CD4-positive, alpha-beta T cell (primary cell): ENCODE results near the gene TRIM69. TPM values are rescaled to one million over a fixed set of nuclear protein-coding genes. Genes with fewer than 3 reads are reported as not detected.

Source experiments
- ATAC-seq: fragments of 200-7000 bp; cut with Tn5 transposase; one replicate; pipeline ENCODE4 v1.10.0; 2022; ENCODE audit warnings: mild to moderate bottlenecking; ENCODE audit not compliant: poor library complexity
- CTCF ChIA-PET: fragments of 350-600 bp; sonication (Branson Sonifier 250); formaldehyde crosslinking; loops from one replicate; lab custom pipeline; 2021; ENCODE audit warnings: antibody characterized with exemption, inconsistent platforms; lab: Charles Lee
- POLR2A ChIA-PET: fragments of 350-600 bp; sonication (Branson Sonifier 250); formaldehyde crosslinking; loops from one replicate; lab custom pipeline; 2021; ENCODE audit warnings: antibody characterized with exemption, inconsistent platforms; lab: Charles Lee
- DNase-seq, 14 experiments: peaks; one replicate each; pipeline ENCODE4 v3.0.0-alpha.2; 2013 to 2020; ENCODE audit warnings: mixed read lengths in 2 of 14
- H3K27ac ChIP-seq, 2 donors: one replicate each; pipeline versions ENCODE4 v1.5.1 to v1.7.0; 2013; ENCODE audit warnings: low read length in 2 of 2, low read depth in 1 of 2, mild to moderate bottlenecking in 1 of 2
- H3K27me3 ChIP-seq, 2 experiments: 1 replicate in 1 of 2; 2 replicates in 1 of 2; pipeline versions ENCODE4 v1.6.1 to v1.7.0; 2013; ENCODE audit warnings: low read length in 2 of 2, control low read depth in 1 of 2, mild to moderate bottlenecking in 1 of 2, moderate library complexity in 1 of 2; ENCODE audit not compliant: insufficient read depth in 2 of 2, control insufficient read depth in 1 of 2
- H3K36me3 ChIP-seq: one replicate; pipeline ENCODE4 v1.6.1; 2013; ENCODE audit warnings: low read length, control low read depth; ENCODE audit not compliant: insufficient read depth
- H3K4me1 ChIP-seq: one replicate; pipeline ENCODE4 v1.6.1; 2013; ENCODE audit warnings: low read length, control low read depth; ENCODE audit not compliant: insufficient read depth
- H3K4me3 ChIP-seq: one replicate; pipeline ENCODE4 v1.5.1; 2013; ENCODE audit warnings: mild to moderate bottlenecking, low read length, moderate library complexity
- H3K9me3 ChIP-seq, 2 experiments: 1 replicate in 1 of 2; 2 replicates in 1 of 2; pipeline versions ENCODE4 v1.6.1 to v1.7.0; 2013; ENCODE audit warnings: low read length in 2 of 2, mild to moderate bottlenecking in 2 of 2, control low read depth in 1 of 2, moderate library complexity in 1 of 2; ENCODE audit not compliant: control insufficient read depth in 1 of 2, insufficient read depth in 1 of 2
- H3K27ac Mint-ChIP-seq: one replicate; pipeline ENCODE4 v1.8.0; 2020; ENCODE audit warnings: mixed read lengths
- H3K27me3 Mint-ChIP-seq: one replicate; pipeline ENCODE4 v1.8.0; 2021; ENCODE audit warnings: mixed read lengths
- H3K36me3 Mint-ChIP-seq: one replicate; pipeline ENCODE4 v1.8.0; 2021; ENCODE audit warnings: low read depth, mixed read lengths
- H3K4me1 Mint-ChIP-seq: one replicate; pipeline ENCODE4 v1.8.0; 2021; ENCODE audit warnings: low read depth, mixed read lengths
- H3K4me3 Mint-ChIP-seq: one replicate; pipeline ENCODE4 v1.8.0; 2020; ENCODE audit warnings: mild to moderate bottlenecking, mixed read lengths
- H3K9me3 Mint-ChIP-seq: one replicate; pipeline ENCODE4 v1.8.0; 2020; ENCODE audit warnings: mixed read lengths
- intact Hi-C, 2 experiments: fragments of 100-400 bp; cut with DNase I in 1 of 2; cut with micrococcal nuclease in 1 of 2; formaldehyde crosslinking; loops; one replicate each; pipeline versions ENCODE4 v1.15.1 to v1.9.0; 2023 to 2025; cut with DNase I, micrococcal nuclease
- total RNA-seq, 174 experiments: library from RNA in 2 of 174; stranded (reverse) in 2 of 174; gene quantifications; one replicate each; pipeline ENCODE4 v1.2.3 and lab custom pipeline; 2021 to 2026
- TF ChIP-seq, protein P1 (sequence below): fragments of 200-600 bp; IDR thresholded peaks from one replicate; pipeline ENCODE4 v1.8.0; 2022; ENCODE audit warnings: antibody characterized with exemption, mild to moderate bottlenecking

Gene TRIM69
- total RNA-seq, 2 experiments from 2014 or later = 6.2 to 9.8 TPM

DNA sequence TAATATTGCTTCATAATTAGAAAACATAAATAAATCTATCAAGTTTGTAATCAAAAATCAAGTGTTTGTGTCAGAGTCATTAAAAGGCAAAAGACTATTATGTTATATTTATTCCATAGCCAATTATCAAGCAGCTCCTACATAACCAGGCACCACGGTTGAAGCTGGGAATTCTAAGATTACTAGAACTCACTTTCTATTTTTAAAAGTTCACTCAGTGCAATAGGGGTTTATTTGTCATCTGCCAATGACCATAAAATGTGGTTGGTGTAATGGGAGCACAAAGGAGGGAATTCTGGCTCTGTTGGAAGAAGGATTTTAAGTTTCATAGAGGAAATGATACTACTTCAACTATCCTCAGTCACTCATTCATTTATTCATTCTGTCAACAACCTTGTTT lies 57.7 kb downstream of the TRIM69 start:
- no peaks in the 10 kb centered on the region for H3K4me1 Mint-ChIP-seq
- H3K36me3 Mint-ChIP-seq = no peaks in the 10 kb centered on the region
- CTCF ChIA-PET = no interaction called here

GRCh38 chr15:44796508-44796907 lies 60.2 kb downstream of the TRIM69 start:
- Mint-ChIP-seq H3K27ac (no peak overlapping the region), H3K4me1 (no peaks in the 10 kb centered on the region), H3K27me3 (peaks cover 5% of the 10 kb centered on the region), H3K36me3 (no peaks in the 10 kb centered on the region), H3K9me3 (no peaks in the 10 kb centered on the region), H3K4me3 (no peak overlapping the region)
- Histone ChIP-seq H3K27me3 (peaks cover 0 to 3% of the 10 kb centered on the region in 2 experiments), H3K4me3 (no peak overlapping the region), H3K27ac (no peak overlapping the region), H3K4me1 (no peaks in the 10 kb centered on the region), H3K9me3 (no peaks in the 10 kb centered on the region), H3K36me3 (no peaks in the 10 kb centered on the region)
- intact Hi-C loops = no loop called here
- TF ChIP-seq, protein P1, sequence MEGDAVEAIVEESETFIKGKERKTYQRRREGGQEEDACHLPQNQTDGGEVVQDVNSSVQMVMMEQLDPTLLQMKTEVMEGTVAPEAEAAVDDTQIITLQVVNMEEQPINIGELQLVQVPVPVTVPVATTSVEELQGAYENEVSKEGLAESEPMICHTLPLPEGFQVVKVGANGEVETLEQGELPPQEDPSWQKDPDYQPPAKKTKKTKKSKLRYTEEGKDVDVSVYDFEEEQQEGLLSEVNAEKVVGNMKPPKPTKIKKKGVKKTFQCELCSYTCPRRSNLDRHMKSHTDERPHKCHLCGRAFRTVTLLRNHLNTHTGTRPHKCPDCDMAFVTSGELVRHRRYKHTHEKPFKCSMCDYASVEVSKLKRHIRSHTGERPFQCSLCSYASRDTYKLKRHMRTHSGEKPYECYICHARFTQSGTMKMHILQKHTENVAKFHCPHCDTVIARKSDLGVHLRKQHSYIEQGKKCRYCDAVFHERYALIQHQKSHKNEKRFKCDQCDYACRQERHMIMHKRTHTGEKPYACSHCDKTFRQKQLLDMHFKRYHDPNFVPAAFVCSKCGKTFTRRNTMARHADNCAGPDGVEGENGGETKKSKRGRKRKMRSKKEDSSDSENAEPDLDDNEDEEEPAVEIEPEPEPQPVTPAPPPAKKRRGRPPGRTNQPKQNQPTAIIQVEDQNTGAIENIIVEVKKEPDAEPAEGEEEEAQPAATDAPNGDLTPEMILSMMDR = no peak
- ATAC-seq = no peak
- POLR2A ChIA-PET = no interaction called here
- CTCF ChIA-PET = no interaction called here
- DNase-seq = no peak

More for the DNA sequence above, 57.7 kb downstream of the TRIM69 start:
- Mint-ChIP-seq H3K9me3 (no peaks in the 10 kb centered on the region), H3K27ac (no peak overlapping the region), H3K4me3 (no peak overlapping the region), H3K27me3 (peaks cover 5% of the 10 kb centered on the region)
- Histone ChIP-seq H3K36me3 (no peaks in the 10 kb centered on the region), H3K27me3 (no peaks in the 10 kb centered on the region), H3K4me3 (no peak overlapping the region), H3K9me3 (no peaks in the 10 kb centered on the region), H3K27ac (no peak overlapping the region), H3K4me1 (no peaks in the 10 kb centered on the region)
- ATAC-seq = no peak
- TF ChIP-seq, protein P1 = no peak
- no peak for DNase-seq
- intact Hi-C loops = no loop called here
- POLR2A ChIA-PET = no interaction called here

- TF ChIP-seq, protein P1 = no peak
- ATAC-seq = no peak
- Mint-ChIP-seq H3K36me3 (no peaks in the 10 kb centered on the region), H3K27me3 (peaks cover 5% of the 10 kb centered on the region), H3K9me3 (no peaks in the 10 kb centered on the region), H3K4me1 (no peaks in the 10 kb centered on the region), H3K27ac (no peak overlapping the region), H3K4me3 (no peak overlapping the region)
- no peak overlapping the region for H3K4me3 ChIP-seq
- no peak for DNase-seq
- no peak overlapping the region for H3K27ac ChIP-seq
- H3K36me3 ChIP-seq = no peaks in the 10 kb centered on the region
- CTCF ChIA-PET = no interaction called here
- peaks cover 0 to 3% of the 10 kb centered on the region in 2 experiments for H3K27me3 ChIP-seq
- intact Hi-C loops = no loop called here
- H3K4me1 ChIP-seq = no peaks in the 10 kb centered on the region
- H3K9me3 ChIP-seq = no peaks in the 10 kb centered on the region
- POLR2A ChIA-PET = no interaction called here
Measured at GRCh38 chr15:44798826-44799225, 62.5 kb downstream of the TRIM69 start.
